ENCODE measurements around the gene ADORA2B. TPM values are rescaled to one million over a fixed set of nuclear protein-coding genes. Genes with fewer than 3 reads are reported as not detected.

The ADORA2B gene
- total RNA-seq, 1 donor: 4.7 TPM

DNA sequence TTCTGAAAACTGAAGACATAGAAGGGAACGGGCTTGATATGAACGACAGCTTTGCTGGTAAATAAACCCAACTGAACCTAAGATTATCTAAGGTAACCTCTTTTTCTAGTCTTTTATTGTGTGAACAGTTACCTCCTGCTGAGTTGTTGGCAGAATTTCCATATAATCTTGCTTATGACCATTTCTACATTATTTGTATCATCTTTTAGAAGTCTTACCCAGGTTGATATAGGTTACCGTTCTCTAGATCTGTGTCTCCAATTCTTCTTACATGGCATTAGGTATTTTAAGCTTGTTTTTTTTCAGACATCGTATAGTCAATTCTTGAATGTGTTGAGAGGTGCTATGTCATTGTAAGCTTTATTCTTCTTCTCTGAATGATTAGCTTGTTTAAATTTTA, 79.0 kb downstream of the ADORA2B start:
- H3K27me3 ChIP-seq (ENCODE audit: insufficient read depth, low read length): no peaks in the 10 kb centered on the region
- H3K36me3 ChIP-seq (ENCODE audit: insufficient read depth, low read length): peaks cover 62% of the 10 kb centered on the region
- H3K4me3 ChIP-seq (ENCODE audit: insufficient read depth, low read length): no peak overlapping the region
- H4K20me1 ChIP-seq (ENCODE audit: insufficient read depth, low read length): peaks cover 5% of the 10 kb centered on the region
- no peak overlapping the region for H2AFZ ChIP-seq (ENCODE audit: low read length)
- H3K4me2 ChIP-seq (ENCODE audit: insufficient read depth, low read length): no peak overlapping the region
- H3K27ac ChIP-seq (ENCODE audit: low read depth, low read length): no peak overlapping the region
- TF ChIP-seq, protein P1, sequence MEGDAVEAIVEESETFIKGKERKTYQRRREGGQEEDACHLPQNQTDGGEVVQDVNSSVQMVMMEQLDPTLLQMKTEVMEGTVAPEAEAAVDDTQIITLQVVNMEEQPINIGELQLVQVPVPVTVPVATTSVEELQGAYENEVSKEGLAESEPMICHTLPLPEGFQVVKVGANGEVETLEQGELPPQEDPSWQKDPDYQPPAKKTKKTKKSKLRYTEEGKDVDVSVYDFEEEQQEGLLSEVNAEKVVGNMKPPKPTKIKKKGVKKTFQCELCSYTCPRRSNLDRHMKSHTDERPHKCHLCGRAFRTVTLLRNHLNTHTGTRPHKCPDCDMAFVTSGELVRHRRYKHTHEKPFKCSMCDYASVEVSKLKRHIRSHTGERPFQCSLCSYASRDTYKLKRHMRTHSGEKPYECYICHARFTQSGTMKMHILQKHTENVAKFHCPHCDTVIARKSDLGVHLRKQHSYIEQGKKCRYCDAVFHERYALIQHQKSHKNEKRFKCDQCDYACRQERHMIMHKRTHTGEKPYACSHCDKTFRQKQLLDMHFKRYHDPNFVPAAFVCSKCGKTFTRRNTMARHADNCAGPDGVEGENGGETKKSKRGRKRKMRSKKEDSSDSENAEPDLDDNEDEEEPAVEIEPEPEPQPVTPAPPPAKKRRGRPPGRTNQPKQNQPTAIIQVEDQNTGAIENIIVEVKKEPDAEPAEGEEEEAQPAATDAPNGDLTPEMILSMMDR (IDR thresholded peaks at IDR 0.05; ENCODE audit: extremely low read depth, low read depth, low read length): no peak
- H3K79me2 ChIP-seq (ENCODE audit: insufficient read depth, low read length): peaks cover 39% of the 10 kb centered on the region
- H3K9me3 ChIP-seq (ENCODE audit: low read depth, low read length): no peaks in the 10 kb centered on the region
- DNase-seq (ENCODE audit: insufficient read length, low spot score, missing footprints): no peak
- peaks cover 16% of the 10 kb centered on the region for H3K4me1 ChIP-seq (ENCODE audit: insufficient read depth, low read length)

DNA sequence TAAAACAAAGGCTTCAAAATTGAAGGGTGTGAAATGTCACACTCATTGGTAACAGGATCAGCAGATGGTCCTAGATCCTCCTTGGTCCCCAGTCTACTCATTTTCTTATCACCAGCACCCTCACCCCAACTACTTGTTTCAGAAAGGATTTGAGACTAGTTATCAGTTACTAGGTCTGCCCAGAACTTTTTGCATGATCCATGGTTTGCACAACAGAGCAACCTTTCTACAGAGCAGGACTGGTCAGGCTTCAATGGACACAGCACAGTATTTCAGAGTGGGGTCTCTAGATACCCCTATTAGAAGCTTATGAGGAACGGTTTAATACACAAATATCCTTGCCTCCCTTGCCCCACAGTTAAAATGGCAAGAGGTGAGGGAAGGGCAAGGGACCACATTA, 80.3 kb downstream of the ADORA2B start:
- Histone ChIP-seq H2AFZ (ENCODE audit: low read length) (no peak overlapping the region), H3K4me3 (ENCODE audit: insufficient read depth, low read length) (no peak overlapping the region), H3K36me3 (ENCODE audit: insufficient read depth, low read length) (peaks cover 67% of the 10 kb centered on the region), H4K20me1 (ENCODE audit: insufficient read depth, low read length) (peaks cover 5% of the 10 kb centered on the region), H3K4me1 (ENCODE audit: insufficient read depth, low read length) (peaks cover 19% of the 10 kb centered on the region), H3K79me2 (ENCODE audit: insufficient read depth, low read length) (peaks cover 34% of the 10 kb centered on the region), H3K27me3 (ENCODE audit: insufficient read depth, low read length) (no peaks in the 10 kb centered on the region), H3K27ac (ENCODE audit: low read depth, low read length) (no peak overlapping the region), H3K4me2 (ENCODE audit: insufficient read depth, low read length) (no peak overlapping the region), H3K9me3 (ENCODE audit: low read depth, low read length) (no peaks in the 10 kb centered on the region)
- TF ChIP-seq, protein P1 (IDR thresholded peaks at IDR 0.05; ENCODE audit: extremely low read depth, low read depth, low read length): no peak
- no peak for DNase-seq (ENCODE audit: insufficient read length, low spot score, missing footprints)

Other genes with a start within 250 kb of the ADORA2B start
- gene ZNF286A, start 245.4 kb upstream of the ADORA2B start, total RNA-seq: 39.8 and 40.7 TPM in 2 replicates
- under 0.01 TPM in 1 of 2 replicates, not detected in the other for gene TBC1D26, start 212.8 kb upstream of the ADORA2B start, total RNA-seq
- gene ZSWIM7, start 54.6 kb downstream of the ADORA2B start, total RNA-seq: 11.6 and 14.7 TPM in 2 replicates
- gene TTC19, start 54.7 kb downstream of the ADORA2B start, total RNA-seq: 31.8 and 39.8 TPM in 2 replicates

All from osteoblast (primary cell).